ENCODE measurements around the gene G6PC1. TPM values are rescaled to one million over a fixed set of nuclear protein-coding genes. Genes with fewer than 3 reads are reported as not detected.
"Not testable (repeated sequence)": the region's sequence is repeated elsewhere in the genome, so short reads cannot be mapped to it uniquely, and the experiment has no call there.

Gene G6PC1
- total RNA-seq, 1 donor, result not detected

DNA sequence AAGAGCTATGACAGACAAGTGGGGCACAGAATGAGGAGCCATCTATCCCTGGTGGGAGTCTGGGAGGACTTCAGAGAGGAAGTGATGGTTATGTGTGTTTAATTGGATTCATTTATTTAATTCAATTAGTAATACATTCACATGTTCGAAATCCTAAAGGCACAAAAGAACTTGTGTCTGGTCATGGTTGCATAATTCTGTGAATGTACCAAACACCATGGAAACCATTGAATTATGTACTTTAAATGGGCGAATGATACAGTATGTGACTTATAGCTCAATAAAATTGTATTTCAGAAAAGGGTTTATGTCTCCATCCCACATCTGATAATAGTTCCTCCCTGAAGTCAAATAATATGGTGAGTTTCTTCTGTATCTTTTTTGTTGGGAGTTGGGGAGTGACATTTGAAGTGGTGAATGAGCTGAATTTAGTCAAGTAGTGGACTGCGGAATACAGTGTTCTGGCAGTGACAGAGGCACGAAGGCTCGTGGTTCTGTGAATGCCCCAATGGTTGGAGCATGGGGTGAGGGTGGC, 19.8 kb upstream of the G6PC1 start:
- Histone ChIP-seq H3K27ac (ENCODE audit: low read depth, low read length) (no peak overlapping the region), H3K79me2 (ENCODE audit: insufficient read depth, low read length) (no peaks in the 10 kb centered on the region), H3K4me2 (ENCODE audit: insufficient read depth, low read length) (no peak overlapping the region), H3K9me3 (ENCODE audit: low read depth, low read length) (no peaks in the 10 kb centered on the region), H2AFZ (ENCODE audit: low read length) (no peak overlapping the region), H3K4me1 (ENCODE audit: insufficient read depth, low read length) (no peaks in the 10 kb centered on the region), H3K4me3 (ENCODE audit: insufficient read depth, low read length) (no peak overlapping the region), H3K36me3 (ENCODE audit: insufficient read depth, low read length) (no peaks in the 10 kb centered on the region), H4K20me1 (ENCODE audit: insufficient read depth, low read length) (no peaks in the 10 kb centered on the region), H3K27me3 (ENCODE audit: insufficient read depth, low read length) (peaks cover 21% of the 10 kb centered on the region)
- DNase-seq (ENCODE audit: insufficient read length, low spot score, missing footprints), result no peak
- TF ChIP-seq, protein P1, sequence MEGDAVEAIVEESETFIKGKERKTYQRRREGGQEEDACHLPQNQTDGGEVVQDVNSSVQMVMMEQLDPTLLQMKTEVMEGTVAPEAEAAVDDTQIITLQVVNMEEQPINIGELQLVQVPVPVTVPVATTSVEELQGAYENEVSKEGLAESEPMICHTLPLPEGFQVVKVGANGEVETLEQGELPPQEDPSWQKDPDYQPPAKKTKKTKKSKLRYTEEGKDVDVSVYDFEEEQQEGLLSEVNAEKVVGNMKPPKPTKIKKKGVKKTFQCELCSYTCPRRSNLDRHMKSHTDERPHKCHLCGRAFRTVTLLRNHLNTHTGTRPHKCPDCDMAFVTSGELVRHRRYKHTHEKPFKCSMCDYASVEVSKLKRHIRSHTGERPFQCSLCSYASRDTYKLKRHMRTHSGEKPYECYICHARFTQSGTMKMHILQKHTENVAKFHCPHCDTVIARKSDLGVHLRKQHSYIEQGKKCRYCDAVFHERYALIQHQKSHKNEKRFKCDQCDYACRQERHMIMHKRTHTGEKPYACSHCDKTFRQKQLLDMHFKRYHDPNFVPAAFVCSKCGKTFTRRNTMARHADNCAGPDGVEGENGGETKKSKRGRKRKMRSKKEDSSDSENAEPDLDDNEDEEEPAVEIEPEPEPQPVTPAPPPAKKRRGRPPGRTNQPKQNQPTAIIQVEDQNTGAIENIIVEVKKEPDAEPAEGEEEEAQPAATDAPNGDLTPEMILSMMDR (IDR thresholded peaks at IDR 0.05; ENCODE audit: extremely low read depth, low read depth, low read length), result no peak

GRCh38 chr17:42881706-42882105, 18.9 kb upstream of the G6PC1 start:
- not testable (repeated sequence) for H3K4me3 ChIP-seq (ENCODE audit: insufficient read depth, low read length); H3K27ac ChIP-seq (ENCODE audit: low read depth, low read length); H3K79me2 ChIP-seq (ENCODE audit: insufficient read depth, low read length); H4K20me1 ChIP-seq (ENCODE audit: insufficient read depth, low read length); DNase-seq (ENCODE audit: insufficient read length, low spot score, missing footprints); H3K9me3 ChIP-seq (ENCODE audit: low read depth, low read length); H3K4me2 ChIP-seq (ENCODE audit: insufficient read depth, low read length); H3K36me3 ChIP-seq (ENCODE audit: insufficient read depth, low read length); H3K4me1 ChIP-seq (ENCODE audit: insufficient read depth, low read length); H2AFZ ChIP-seq (ENCODE audit: low read length)
- H3K27me3 ChIP-seq (ENCODE audit: insufficient read depth, low read length), result peaks cover 19% of the 10 kb centered on the region

- Histone ChIP-seq H2AFZ (ENCODE audit: low read length) (no peak overlapping the region), H3K4me3 (ENCODE audit: insufficient read depth, low read length) (no peak overlapping the region), H3K4me2 (ENCODE audit: insufficient read depth, low read length) (no peak overlapping the region), H3K36me3 (ENCODE audit: insufficient read depth, low read length) (no peaks in the 10 kb centered on the region), H3K27ac (ENCODE audit: low read depth, low read length) (no peak overlapping the region), H3K9me3 (ENCODE audit: low read depth, low read length) (no peaks in the 10 kb centered on the region), H4K20me1 (ENCODE audit: insufficient read depth, low read length) (no peaks in the 10 kb centered on the region), H3K27me3 (ENCODE audit: insufficient read depth, low read length) (peaks cover 16% of the 10 kb centered on the region), H3K79me2 (ENCODE audit: insufficient read depth, low read length) (no peaks in the 10 kb centered on the region), H3K4me1 (ENCODE audit: insufficient read depth, low read length) (no peaks in the 10 kb centered on the region)
- TF ChIP-seq, protein P1 (IDR thresholded peaks at IDR 0.05; ENCODE audit: extremely low read depth, low read depth, low read length), result no peak
- DNase-seq (ENCODE audit: insufficient read length, low spot score, missing footprints), result no peak
Observed at GRCh38 chr17:42882166-42882565, 18.4 kb upstream of the G6PC1 start.

DNA sequence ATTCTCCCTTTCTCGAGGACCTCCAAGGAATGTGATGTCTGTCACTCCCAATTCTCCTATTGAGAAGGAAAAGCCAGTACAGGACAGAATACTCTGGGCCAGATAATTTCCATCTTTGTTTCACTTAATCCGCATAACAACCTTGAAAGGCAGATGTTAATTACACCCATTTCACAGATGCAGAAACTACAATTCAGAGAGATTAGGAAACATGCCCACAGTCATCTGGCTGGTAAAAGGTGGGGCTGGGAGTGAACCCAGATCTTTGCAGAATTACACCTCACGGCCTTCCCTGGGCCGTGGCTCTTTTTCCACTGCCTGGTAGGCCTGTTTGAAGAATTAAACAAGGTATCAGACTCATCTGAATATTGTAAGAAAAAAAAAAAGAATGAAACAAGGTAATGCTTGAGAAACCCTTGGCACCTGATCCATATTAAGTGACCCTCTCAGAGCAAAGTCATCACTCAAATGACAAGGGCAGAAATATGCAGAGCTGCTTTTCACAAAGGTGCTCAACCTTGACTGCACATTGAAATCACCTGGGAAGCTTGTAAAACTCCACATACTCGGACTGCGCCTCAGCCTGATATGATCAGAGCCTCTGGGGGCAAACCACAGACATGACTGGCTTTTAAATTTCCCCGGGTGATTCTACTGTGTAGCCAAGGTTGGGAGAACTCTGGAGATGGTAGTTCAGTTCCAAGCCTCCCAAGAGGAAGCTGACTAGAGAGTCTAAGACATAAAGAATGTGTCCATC, 16.6 kb upstream of the G6PC1 start:
- no peak overlapping the region for H3K4me3 ChIP-seq (ENCODE audit: insufficient read depth, low read length)
- TF ChIP-seq, protein P1 (IDR thresholded peaks at IDR 0.05; ENCODE audit: extremely low read depth, low read depth, low read length), result no peak
- no peaks in the 10 kb centered on the region for H3K36me3 ChIP-seq (ENCODE audit: insufficient read depth, low read length)
- H3K9me3 ChIP-seq (ENCODE audit: low read depth, low read length), result no peaks in the 10 kb centered on the region
- H3K27ac ChIP-seq (ENCODE audit: low read depth, low read length), result no peak overlapping the region
- no peak overlapping the region for H3K4me2 ChIP-seq (ENCODE audit: insufficient read depth, low read length)
- DNase-seq (ENCODE audit: insufficient read length, low spot score, missing footprints), result no peak
- no peaks in the 10 kb centered on the region for H4K20me1 ChIP-seq (ENCODE audit: insufficient read depth, low read length)
- no peaks in the 10 kb centered on the region for H3K79me2 ChIP-seq (ENCODE audit: insufficient read depth, low read length)
- H3K4me1 ChIP-seq (ENCODE audit: insufficient read depth, low read length), result no peaks in the 10 kb centered on the region
- no peak overlapping the region for H2AFZ ChIP-seq (ENCODE audit: low read length)
- H3K27me3 ChIP-seq (ENCODE audit: insufficient read depth, low read length), result peaks cover 3% of the 10 kb centered on the region

GRCh38 chr17:42885806-42886205, 14.8 kb upstream of the G6PC1 start:
- DNase-seq (ENCODE audit: insufficient read length, low spot score, missing footprints); H3K27me3 ChIP-seq (ENCODE audit: insufficient read depth, low read length): not testable (repeated sequence)

More at GRCh38 chr17:42885806-42886205, 14.8 kb upstream of the G6PC1 start:
- not testable (repeated sequence) for H3K4me3 ChIP-seq (ENCODE audit: insufficient read depth, low read length); H4K20me1 ChIP-seq (ENCODE audit: insufficient read depth, low read length); H3K79me2 ChIP-seq (ENCODE audit: insufficient read depth, low read length); H3K9me3 ChIP-seq (ENCODE audit: low read depth, low read length); H2AFZ ChIP-seq (ENCODE audit: low read length); H3K36me3 ChIP-seq (ENCODE audit: insufficient read depth, low read length); H3K4me1 ChIP-seq (ENCODE audit: insufficient read depth, low read length); H3K27ac ChIP-seq (ENCODE audit: low read depth, low read length); H3K4me2 ChIP-seq (ENCODE audit: insufficient read depth, low read length)
